GM19193 (cell line): ENCODE measurements around the gene OR4L1.

Source experiments
- POLR2A ChIP-seq: IDR thresholded peaks from 4 replicates; pipeline ENCODE4 v1.6.1; 2011; ENCODE audit not compliant: insufficient read depth, insufficient read length; ENCODE audit errors: extremely low read depth

The OR4L1 gene, protein sequence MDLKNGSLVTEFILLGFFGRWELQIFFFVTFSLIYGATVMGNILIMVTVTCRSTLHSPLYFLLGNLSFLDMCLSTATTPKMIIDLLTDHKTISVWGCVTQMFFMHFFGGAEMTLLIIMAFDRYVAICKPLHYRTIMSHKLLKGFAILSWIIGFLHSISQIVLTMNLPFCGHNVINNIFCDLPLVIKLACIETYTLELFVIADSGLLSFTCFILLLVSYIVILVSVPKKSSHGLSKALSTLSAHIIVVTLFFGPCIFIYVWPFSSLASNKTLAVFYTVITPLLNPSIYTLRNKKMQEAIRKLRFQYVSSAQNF

DNA sequence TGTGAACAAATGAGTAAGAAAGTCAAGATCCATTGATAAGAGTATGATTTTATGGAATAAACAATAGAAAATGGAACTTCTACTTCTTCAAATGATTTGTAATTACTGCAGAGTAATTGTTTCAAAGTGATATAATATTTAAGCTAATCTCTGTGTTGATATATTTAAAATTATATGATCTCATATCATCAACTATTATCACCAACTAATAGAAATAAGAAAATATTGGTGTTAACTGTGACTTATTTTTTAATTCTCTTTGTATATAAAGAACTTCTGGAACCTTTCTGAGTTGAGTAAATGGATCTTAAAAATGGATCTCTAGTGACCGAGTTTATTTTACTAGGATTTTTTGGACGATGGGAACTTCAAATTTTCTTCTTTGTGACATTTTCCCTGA, at the start of gene OR4L1:
TSS of gene OR4L1 (plus strand) at position 301 of the 400 bp plus-strand sequence. CDS start at position 301, 0 bp downstream.
- no peak for TF ChIP-seq POLR2A

DNA sequence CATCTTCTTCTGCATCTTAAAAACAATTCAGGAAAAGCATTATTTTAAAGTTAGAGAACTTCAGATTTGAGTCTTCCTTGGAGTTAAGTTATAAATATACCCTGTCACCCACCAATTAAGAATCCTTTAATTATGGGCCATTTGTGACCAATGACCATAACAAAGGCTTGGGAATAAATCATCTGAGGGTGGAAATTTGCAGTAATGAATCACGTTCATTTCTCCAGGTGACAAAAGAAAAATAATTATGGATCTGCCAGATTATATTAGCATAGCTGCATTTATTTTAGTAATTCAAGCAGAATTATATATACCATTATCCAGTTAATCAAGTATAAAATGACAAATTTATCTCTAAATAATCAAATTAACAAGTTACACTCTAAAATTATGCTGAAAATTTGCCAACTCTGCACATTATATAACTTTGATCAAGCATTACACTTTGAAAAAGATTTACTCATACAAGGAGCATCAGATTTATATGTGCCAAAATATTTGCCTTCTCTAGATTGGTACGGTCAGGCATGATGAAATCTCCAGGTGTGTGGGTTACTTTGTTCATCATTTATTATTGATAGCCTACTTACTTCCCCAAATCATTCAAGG, 40.5 kb upstream of the OR4L1 start, which contains the start of gene OR4K14:
TSS of gene OR4K14 (minus strand) at position 51 of the 609 bp plus-strand sequence. CDS start 4,114 bp downstream, outside the sequence.
- no peak for TF ChIP-seq POLR2A

DNA sequence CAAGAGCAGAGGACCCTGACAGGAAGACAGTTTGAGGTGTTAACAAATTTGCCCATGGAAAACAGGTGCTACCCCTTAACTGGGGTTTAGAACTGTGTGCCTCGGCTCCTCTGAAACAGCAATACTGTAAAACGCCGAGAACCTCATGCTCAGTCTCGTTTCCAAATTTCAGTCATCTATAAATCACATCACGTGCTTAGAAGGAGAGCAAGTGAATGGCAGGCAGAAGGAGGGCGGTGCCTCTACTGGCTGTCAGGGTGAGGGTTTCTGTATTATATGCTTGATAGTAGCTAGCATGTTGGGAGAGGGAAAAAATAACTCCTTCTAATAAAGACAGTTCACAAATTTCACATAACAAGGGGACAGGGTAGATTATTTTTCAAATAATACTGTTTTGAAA, 28.8 kb upstream of the OR4L1 start:
- TF ChIP-seq POLR2A, result no peak

DNA sequence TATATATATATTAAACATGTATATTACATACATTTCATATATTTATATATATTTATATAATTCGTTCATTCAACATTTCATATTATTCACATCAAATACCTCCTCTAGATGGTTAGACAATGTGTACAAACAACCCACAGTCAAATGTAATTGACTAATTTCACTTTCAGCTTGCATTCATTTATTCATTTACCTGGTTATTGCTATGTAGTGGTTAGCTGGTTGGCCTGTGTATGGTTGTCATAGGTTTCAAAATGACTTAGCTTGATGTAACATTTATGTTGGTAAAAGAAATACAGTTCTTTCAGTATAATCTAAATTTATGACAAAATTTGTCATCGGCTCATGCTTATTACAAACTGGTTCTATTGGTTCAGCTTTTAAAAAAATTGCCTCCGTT, 24.4 kb upstream of the OR4L1 start:
- TF ChIP-seq POLR2A, result no peak

GRCh38 chr14:20035938-20036337, 23.9 kb upstream of the OR4L1 start, which contains the start of gene OR4K13:
Gene OR4K13, minus strand, starts transcription at chr14:20036038. Its CDS starts 1,280 bp downstream, at chr14:20034758.
- TF ChIP-seq POLR2A, result no peak

- no peak for TF ChIP-seq POLR2A
These were observed 15.6 kb upstream of the OR4L1 start for GRCh38 chr14:20044243-20044642.

- no peak for TF ChIP-seq POLR2A
These were observed 11.6 kb upstream of the OR4L1 start for GRCh38 chr14:20048202-20048601.

DNA sequence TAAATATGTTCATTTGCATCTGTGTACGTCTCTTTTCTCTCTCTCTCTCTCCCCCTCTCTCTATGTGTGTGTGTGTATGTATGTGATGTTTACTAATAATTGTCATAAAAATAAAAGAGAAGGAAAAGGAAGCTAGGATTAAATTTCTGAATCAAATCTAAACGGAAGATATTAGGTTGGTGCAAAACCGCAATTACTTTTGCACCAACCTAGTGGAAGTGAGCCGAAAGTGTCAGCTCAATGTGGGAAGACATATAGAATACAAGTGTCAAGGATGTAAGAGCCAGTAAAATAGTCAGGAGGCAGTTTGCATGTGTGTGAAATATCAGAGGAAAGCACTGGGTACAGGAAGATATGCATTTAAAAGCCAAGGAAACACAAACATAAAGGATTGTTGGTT, 32.2 kb downstream of the OR4L1 start:
- no peak for TF ChIP-seq POLR2A

DNA sequence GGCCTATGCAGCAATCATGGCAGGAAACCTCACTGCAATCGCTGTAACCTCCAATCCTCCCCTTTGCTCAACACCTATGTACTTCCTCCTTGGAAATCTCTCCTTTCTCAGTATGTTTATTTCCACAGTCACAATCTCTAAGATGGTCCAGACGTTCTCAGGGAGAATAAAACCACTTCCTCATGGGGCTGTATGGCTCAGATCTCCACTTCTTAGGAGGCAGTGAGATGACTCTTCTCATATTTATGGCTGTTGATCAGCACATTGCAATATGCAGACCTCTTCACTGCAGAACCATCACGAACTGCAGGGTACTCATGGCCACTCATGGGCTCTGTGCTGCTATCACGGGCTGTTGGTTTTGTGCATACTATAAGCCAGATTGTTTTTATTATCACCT, 33.6 kb downstream of the OR4L1 start:
- TF ChIP-seq POLR2A, result no peak

DNA sequence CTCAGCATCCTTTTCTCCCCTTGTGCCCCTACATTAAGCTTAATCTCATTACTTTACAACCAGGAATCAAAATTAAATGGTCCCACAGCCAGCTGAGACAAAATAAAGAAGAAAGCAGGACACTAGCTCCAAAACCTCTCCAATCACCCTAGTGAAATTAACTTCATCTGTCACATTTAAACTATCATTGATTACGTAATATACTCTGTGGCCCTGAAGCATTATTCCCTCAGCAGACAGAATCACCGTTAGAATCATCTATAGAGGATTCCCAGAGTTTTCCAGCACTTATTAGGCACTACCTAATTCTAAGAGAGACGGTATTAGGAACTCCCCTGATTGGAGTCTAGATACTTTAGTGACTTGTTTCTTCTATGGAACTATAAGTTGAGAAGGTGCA, 50.6 kb downstream of the OR4L1 start, which contains the start of gene OR4K17:
TSS of gene OR4K17 (plus strand) at position 302 of the 400 bp plus-strand sequence. CDS start 6,761 bp downstream, outside the sequence.
- no peak for TF ChIP-seq POLR2A
